Transverse colon (tissue), 3 donors: ENCODE measurements around the gene COL23A1.

ENCODE experiments used
- POLR2A ChIP-seq: fragments of 450-650 bp; IDR thresholded peaks from one replicate; pipeline ENCODE4 v1.6.1; 2016; ENCODE audit warnings: antibody characterized with exemption, mild to moderate bottlenecking, moderate library complexity
- TF ChIP-seq, protein P1 (sequence below), 5 experiments: fragments of 200-600 bp in 3 of 5; fragments of 450-650 bp in 2 of 5; sonication (generic) in 3 of 5; IDR thresholded peaks; 1 replicate in 2 of 5; 2 replicates in 3 of 5; pipeline ENCODE4 v1.5.1; 2016 to 2017; ENCODE audit warnings: antibody characterized with exemption in 5 of 5, inconsistent platforms in 3 of 5, mild to moderate bottlenecking in 2 of 5, moderate library complexity in 1 of 5

- TF ChIP-seq, protein P1, sequence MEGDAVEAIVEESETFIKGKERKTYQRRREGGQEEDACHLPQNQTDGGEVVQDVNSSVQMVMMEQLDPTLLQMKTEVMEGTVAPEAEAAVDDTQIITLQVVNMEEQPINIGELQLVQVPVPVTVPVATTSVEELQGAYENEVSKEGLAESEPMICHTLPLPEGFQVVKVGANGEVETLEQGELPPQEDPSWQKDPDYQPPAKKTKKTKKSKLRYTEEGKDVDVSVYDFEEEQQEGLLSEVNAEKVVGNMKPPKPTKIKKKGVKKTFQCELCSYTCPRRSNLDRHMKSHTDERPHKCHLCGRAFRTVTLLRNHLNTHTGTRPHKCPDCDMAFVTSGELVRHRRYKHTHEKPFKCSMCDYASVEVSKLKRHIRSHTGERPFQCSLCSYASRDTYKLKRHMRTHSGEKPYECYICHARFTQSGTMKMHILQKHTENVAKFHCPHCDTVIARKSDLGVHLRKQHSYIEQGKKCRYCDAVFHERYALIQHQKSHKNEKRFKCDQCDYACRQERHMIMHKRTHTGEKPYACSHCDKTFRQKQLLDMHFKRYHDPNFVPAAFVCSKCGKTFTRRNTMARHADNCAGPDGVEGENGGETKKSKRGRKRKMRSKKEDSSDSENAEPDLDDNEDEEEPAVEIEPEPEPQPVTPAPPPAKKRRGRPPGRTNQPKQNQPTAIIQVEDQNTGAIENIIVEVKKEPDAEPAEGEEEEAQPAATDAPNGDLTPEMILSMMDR (IDR thresholded peaks at IDR 0.05) = no peak
- no peak for TF ChIP-seq POLR2A
These were observed 84.4 kb downstream of the COL23A1 start for GRCh38 chr5:178505639-178506407.
